Mesenteric fat pad (tissue), 1 donor: ENCODE results near the gene LMTK3. TPM values are rescaled to one million over a fixed set of nuclear protein-coding genes. Genes with fewer than 3 reads are reported as not detected.
"Not testable (repeated sequence)": the region's sequence is repeated elsewhere in the genome, so short reads cannot be mapped to it uniquely, and the experiment has no call there.

Experiments
- DNase-seq: peaks from one replicate; pipeline ENCODE4 v3.0.0-alpha.2; 2020; ENCODE audit warnings: low spot score
- total RNA-seq: library from RNA; stranded (reverse); fragmentation: NEBNext Ultra II Directional; extraction: Animal tissue kit (Norgen Biotek cat#: 25700); gene quantifications from one replicate; pipeline ENCODE4 v1.2.1, GENCODE V29; 2021
- donor health status: DM: yes; HTN: yes; CAD: no.

Gene LMTK3
- total RNA-seq, 1 donor from 2014 or later, result 0.45 TPM

- DNase-seq, result no peak
These were observed 28.0 kb upstream of the LMTK3 start for GRCh38 chr19:48539503-48540096.

- not testable (repeated sequence) for DNase-seq
These were observed 26.4 kb upstream of the LMTK3 start for GRCh38 chr19:48538057-48538456.

- no peak for DNase-seq
These were observed 25.9 kb upstream of the LMTK3 start for GRCh38 chr19:48537541-48537940.

GRCh38 chr19:48533770-48534169, 22.1 kb upstream of the LMTK3 start:
- DNase-seq, result no peak

- no peak for DNase-seq
These were observed 19.1 kb upstream of the LMTK3 start for GRCh38 chr19:48530770-48531169.

- DNase-seq, result no peak
These were observed 18.6 kb upstream of the LMTK3 start for GRCh38 chr19:48530066-48530720.

GRCh38 chr19:48529156-48529555, 17.5 kb upstream of the LMTK3 start:
- no peak for DNase-seq

- no peak for DNase-seq
These were observed 13.1 kb upstream of the LMTK3 start for GRCh38 chr19:48524732-48525131.

- no peak for DNase-seq
These were observed 12.6 kb upstream of the LMTK3 start for GRCh38 chr19:48524221-48524620.

GRCh38 chr19:48520134-48520533, 8.5 kb upstream of the LMTK3 start:
- DNase-seq, result no peak

- not testable (repeated sequence) for DNase-seq
These were observed 7.8 kb upstream of the LMTK3 start for GRCh38 chr19:48519426-48519825.

- DNase-seq, result no peak
These were observed 6.6 kb upstream of the LMTK3 start for GRCh38 chr19:48518207-48518606.

GRCh38 chr19:48516536-48516935, 4.9 kb upstream of the LMTK3 start:
- no peak for DNase-seq

- DNase-seq, result no peak
These were observed 2.5 kb upstream of the LMTK3 start for GRCh38 chr19:48514123-48514458.

GRCh38 chr19:48513289-48514122, 1.9 kb upstream of the LMTK3 start:
- DNase-seq, result no peak

- DNase-seq, result no peak
These were observed 1.1 kb upstream of the LMTK3 start for GRCh38 chr19:48512504-48513288.

- DNase-seq, result no peak
These were observed 309 bp downstream of the LMTK3 start for GRCh38 chr19:48511321-48511731.

- DNase-seq, result no peak
These were observed 990 bp downstream of the LMTK3 start for GRCh38 chr19:48510421-48511268.

GRCh38 chr19:48509467-48510194, 2.0 kb downstream of the LMTK3 start:
- no peak for DNase-seq
